GM12865 (cell line): ENCODE results near the gene TBL3.

ENCODE experiments used
- DNase-seq: peaks from one replicate; pipeline ENCODE4 v3.0.0; 2010; ENCODE audit warnings: low read depth
- H3K4me3 ChIP-seq: 2 replicates; pipeline ENCODE4 v1.5.1; 2011; ENCODE audit warnings: mild to moderate bottlenecking, low read depth, low read length, control low read depth
- CTCF ChIP-seq: IDR thresholded peaks from 2 replicates; pipeline ENCODE4 v1.5.1; 2011; ENCODE audit warnings: low read length, control low read depth, low read depth, inconsistent platforms; ENCODE audit not compliant: insufficient read depth; ENCODE audit errors: missing control alignments

The TBL3 gene

GRCh38 chr16:1976951-1977874 lies 5.4 kb downstream of the TBL3 start:
- H3K4me3 ChIP-seq, result no peak overlapping the region
- no peak for TF ChIP-seq CTCF

GRCh38 chr16:1977875-1978268 lies 6.0 kb downstream of the TBL3 start:
- no peak overlapping the region for H3K4me3 ChIP-seq
- no peak for DNase-seq
- no peak for TF ChIP-seq CTCF

More at GRCh38 chr16:1976951-1977874, 5.4 kb downstream of the TBL3 start:
- no peak for DNase-seq

- TF ChIP-seq CTCF, result no peak
- H3K4me3 ChIP-seq, result no peak overlapping the region
- DNase-seq, result no peak
These were observed 6.7 kb downstream of the TBL3 start for GRCh38 chr16:1978476-1979120.

- no peak for DNase-seq
- no peak for TF ChIP-seq CTCF
- H3K4me3 ChIP-seq, result no peak overlapping the region
These were observed 7.6 kb downstream of the TBL3 start for GRCh38 chr16:1979271-1980029.

DNA sequence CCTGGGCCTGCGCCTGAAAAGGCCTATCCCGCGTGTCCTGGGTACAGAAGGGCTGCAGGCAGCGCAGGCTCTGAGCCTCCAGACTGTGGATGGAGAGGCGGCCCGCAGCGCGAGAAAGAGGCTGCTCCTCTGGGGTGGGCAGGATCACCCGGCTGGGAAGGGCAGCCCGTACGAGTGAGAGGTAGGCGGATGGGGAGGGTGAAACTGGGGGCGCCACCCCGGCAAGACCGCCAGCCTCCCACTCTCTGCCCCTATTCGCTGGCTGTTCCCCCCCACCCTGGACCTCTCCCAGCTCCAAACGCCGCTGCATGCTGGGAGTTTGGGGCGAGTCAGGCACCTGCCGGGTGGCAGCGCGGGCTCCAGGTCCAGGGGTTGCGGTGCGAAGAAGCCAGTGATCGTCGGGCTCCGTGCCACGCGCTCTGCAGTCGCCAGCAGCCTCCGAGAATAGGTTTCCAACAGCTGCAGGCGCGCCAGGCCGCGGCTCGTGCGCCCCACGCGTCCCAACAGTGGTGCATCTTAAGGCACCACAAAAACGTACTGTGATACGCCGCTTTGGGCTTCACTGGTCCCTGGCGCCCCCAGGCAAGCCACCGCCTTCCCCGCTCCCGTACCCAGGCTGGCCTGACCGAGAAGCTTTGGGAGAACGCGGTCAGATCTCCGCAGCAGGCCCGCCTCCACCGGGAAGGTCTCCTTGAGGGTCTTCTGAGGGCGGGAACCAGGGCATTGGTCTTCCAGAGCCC lies 8.3 kb downstream of the TBL3 start:
- no peak for DNase-seq
- no peak for TF ChIP-seq CTCF
- H3K4me3 ChIP-seq, result no peak overlapping the region

DNA sequence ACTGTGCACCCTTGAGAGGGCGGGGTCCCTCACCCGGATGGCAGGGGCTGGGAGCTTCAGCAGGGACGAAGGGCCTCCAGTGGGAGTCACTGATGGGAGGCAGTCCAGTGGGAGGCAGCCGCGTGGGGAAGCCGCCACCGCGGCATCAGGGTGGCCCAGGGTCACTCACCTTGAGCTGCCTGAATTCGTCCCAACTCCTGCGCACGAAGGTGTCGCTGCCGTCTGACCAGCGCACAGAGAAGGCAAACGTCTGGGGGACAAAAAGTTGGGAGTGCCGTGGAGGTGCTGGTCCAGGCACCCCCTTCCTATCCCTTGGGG lies 8.9 kb downstream of the TBL3 start:
- DNase-seq, result no peak
- no peak for TF ChIP-seq CTCF
- H3K4me3 ChIP-seq, result no peak overlapping the region
